T-helper 1 cell (primary cell): ENCODE measurements around the gene USP2.
A peak's percentile ranks its signal among the peaks of the same experiment; 100 is the strongest.

Experiments used
- DNase-seq, 5 donors: peaks; one replicate each; pipeline ENCODE4 v3.0.0-alpha.2; 2012 to 2020

The USP2 gene

GRCh38 chr11:119320776-119321524 is 60.5 kb downstream of the USP2 start:
- DNase-seq = peak in 2 of 5 donors; percentile 31 to 79

DNA sequence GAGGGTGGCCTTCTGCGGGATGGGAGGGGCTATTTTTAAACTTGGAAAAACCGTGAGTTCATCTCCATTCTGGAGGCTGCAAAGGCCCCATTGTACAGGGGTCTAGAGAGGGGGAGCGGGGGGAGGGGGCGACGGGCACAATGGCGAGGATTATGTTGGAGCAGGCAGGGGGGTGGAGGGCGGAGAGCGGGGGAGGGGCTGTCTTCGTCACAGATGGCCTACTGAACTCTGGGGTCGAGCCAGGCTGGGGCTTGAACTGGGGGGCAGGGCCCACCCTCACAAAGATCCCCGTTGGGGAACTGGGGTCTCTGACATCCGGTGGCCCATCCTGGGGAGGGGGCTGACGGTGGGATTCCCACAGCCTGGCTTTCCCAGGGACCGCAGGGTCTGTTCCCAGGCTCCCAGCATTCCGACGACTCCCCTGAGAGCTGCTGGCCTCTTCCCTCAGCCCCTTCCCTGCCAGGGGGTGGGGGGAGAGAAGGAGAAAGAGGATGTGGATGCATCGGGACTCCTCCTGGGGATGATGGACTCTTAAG is 61.2 kb downstream of the USP2 start:
- DNase-seq = no peak

- no peak for DNase-seq
These were observed 61.7 kb downstream of the USP2 start for GRCh38 chr11:119319700-119320239.

DNA sequence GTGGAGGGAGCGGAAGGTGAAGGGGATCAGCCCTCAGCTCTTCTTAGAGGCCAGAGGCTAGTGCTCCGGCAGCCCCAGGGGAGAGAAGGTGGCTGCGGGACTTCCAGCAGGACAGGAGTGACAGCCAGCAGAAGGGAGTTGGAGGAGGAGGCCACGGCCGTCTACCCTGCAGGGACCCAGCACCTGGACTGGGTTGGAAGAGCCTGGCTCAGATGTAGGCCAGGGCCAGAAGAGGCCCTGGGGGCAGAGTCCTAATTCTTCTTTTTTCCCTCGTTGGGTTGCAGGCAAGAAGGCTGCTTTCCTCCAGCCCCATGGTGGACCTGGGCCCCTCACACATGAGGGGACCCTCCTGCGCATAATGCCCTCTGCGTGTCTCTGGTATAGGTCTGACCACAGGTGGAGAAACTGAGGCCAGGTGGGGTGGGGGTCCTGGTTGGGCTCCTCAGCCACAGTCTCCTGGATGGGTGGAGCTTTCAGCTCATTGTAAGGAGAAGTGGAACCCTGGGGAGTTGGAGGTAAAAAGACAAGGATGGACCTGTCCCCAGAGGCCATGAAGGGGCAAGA is 62.3 kb downstream of the USP2 start:
- DNase-seq = no peak

GRCh38 chr11:119318240-119319135 is 63.0 kb downstream of the USP2 start:
- DNase-seq = peak in 1 of 5 donors; percentile 63

- no peak for DNase-seq
These were observed 63.8 kb downstream of the USP2 start for GRCh38 chr11:119317592-119318239.

DNA sequence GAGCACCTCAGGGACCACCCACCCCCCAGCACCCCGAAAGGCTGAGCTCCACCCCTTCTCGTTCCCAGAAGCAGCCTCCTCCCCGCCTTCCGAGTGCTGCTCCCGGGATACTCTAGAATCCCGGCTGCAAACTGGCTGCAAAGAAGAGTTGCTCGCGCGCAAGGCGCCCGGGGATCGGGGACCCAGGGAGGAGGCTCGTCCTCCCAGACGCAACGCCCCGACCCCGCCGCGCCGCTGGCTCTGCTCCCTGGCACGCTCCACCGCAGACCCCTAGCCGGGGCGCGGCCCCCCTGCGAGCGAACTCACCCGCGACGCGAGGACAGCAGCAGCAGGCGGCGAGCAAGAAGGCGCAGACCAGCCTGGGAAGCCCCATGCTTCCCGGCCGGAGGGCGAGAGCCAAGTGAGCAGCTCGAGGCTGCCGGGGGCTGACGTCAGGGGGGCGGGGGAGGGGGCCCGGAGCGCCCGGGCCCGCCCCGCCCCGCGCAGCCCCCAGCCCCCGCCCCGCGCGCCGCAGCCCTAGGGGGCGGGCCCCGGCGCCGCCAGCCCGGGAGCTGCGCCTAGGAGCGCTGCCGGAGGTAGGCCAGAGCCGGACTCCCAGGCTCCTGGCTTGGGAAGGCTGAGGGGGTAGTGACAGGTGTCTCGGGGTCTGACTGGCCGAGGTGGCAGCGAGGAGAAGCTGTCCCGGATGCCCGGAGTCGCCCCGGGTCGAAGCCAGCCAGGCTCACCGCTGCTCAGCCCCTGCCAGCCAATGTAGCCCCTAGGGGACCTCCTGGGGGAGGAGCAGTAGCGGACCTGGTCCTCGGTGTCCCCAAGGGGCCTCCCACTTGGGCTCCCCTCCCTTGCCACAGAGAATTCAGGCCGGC is 64.5 kb downstream of the USP2 start, which contains the start of gene MCAM:
Gene MCAM (minus strand): TSS at position 402 of the 863 bp plus-strand sequence. CDS start 29 bp downstream, at position 373.
- DNase-seq = no peak

GRCh38 chr11:119316016-119316728 is 65.3 kb downstream of the USP2 start:
- no peak for DNase-seq

DNA sequence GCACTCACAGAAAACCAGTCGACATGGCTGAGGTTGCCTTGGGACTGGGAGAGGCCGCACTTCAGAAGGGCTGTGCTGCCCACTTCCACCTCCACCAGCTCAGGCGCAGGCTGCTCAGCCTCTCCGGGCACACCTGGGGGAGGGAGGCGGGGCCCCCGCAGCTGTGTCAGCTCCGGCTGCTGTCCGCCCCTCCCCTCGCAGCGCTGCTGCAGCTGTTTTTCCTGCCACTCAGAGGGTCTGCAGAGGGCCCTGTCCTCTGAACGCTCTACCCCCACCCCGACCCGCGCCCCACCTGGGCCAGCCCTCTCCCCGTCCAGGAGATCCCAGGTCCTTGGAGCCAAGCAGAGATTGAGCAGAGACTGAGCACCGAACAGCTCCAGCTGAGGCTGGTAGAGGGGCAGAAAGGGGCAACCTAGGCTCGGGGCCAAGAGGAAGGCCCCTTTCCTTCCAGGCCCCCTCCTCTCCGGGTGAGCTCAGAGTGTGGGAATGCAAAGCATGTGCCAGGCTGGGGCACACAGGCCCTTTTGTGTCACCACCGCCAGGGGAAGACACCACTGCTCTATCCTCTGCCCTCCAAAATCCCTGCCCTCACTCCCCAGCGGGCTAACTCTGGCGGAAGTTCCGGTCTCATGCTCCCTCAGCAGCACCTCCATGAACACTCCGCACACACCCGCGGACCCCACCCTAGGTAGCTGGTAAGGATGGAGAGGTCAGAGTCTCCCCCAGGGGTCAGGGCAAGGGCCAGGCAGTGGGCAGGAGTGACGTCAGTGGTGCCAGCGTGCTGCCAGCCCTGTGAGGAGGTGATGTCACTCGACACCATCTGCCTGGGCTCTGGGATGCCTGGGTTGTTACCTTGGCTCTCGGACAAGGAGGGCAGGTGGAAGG is 66.1 kb downstream of the USP2 start:
- DNase-seq = peak in 2 of 5 donors; percentile 38 to 44

- no peak for DNase-seq
These were observed 66.8 kb downstream of the USP2 start for GRCh38 chr11:119314726-119315125.

DNA sequence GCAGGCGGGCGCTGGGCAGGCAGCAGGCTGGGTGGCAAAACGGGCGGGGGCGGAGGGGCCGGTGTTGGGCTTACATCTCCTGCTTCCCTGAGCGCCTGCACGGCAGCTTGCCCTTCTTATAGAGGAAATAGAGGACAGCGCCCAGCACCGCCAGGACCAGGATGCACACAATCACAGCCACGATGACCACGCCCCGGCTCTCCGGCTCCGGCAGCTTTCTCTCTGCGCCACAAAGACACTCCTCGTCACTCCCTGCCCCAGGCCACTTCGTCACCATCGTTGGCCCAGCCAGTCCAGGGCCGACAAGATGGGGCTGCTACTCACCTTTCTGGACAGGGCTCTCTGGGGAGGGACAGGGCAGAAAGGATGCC is 70.8 kb downstream of the USP2 start:
- DNase-seq = no peak

DNA sequence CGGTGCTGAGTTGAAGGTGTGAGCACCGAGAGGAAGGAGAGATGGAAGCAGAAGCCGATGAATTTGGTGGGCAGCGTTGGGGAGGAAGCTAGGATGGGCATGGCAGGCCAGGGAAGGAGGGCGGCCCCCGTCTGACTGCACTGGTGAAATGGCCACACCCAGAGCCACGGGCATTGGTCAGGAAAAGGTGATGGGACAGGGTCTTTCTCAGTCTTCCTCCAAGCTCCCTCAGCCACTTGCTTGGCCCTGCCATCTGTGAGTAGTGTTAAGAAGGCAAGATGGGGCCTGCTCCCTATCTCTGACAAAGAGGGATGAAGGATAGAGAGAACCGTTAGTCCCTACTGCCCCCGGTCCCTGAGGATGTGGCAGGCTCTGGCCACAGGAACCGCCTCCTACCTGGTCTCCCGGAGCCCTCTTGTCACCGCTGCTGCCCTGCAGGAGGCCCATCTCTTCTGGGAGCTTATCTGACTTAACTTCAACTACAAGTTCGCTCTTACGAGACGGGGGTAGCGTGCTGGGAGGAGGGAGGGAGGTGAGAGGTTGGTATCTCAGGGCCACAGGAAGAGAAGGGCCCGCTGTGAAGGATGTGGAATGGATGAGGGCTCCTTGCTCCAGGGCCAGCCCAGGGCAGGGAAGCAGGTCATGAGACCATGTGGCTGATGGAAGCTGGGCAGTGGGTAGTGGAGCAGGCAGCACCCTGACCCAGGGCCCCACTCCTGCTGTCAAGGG is 71.4 kb downstream of the USP2 start:
- DNase-seq = no peak

DNA sequence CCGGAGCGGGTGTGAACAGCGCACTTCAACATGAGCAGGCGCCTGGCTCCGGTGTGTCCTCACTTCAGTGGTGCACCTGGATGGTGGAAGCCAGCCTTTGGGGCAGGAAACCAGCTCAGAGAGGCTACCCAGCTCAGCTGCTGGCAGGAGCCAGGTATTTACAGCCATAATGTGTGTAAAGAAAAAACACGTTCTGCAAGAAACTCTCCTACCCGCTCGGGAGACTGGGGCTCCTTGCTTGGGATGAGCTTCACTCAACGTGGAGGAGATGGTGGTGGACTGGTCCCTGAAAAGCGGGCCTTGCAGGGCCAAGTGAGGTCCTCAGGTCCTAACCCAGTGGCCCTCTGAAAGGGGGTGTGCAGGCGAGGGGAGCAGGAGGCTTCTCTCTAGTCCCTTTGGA is 72.1 kb downstream of the USP2 start:
- DNase-seq = no peak

- no peak for DNase-seq
These were observed 73.5 kb downstream of the USP2 start for GRCh38 chr11:119307974-119308373.

GRCh38 chr11:119307219-119307618 is 74.3 kb downstream of the USP2 start:
- no peak for DNase-seq

DNA sequence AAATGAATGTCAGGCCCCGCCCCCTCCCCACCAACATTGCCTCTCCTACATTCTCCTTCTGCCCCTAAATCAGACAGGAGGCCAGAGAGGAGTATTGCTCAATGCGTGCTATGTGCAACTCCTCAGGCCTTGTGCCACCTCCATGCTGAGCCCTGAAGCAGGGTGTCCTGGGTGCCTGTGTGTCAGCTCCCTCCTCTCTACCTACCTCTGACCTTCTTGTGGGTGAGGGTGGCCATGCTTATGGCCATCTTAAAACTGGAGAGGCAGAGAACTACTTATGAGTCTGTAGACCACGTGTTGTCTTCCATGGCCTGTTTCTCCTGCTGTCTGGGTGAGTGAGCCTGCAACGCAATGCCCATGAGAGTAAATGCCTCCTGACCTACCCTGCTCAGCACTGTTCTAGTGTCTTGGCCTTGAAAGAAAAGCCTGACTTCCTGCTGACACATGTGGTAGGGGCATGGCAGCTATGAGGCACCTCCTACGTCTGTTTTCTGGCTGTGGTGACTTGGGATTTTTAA is 75.1 kb downstream of the USP2 start:
- DNase-seq = no peak

DNA sequence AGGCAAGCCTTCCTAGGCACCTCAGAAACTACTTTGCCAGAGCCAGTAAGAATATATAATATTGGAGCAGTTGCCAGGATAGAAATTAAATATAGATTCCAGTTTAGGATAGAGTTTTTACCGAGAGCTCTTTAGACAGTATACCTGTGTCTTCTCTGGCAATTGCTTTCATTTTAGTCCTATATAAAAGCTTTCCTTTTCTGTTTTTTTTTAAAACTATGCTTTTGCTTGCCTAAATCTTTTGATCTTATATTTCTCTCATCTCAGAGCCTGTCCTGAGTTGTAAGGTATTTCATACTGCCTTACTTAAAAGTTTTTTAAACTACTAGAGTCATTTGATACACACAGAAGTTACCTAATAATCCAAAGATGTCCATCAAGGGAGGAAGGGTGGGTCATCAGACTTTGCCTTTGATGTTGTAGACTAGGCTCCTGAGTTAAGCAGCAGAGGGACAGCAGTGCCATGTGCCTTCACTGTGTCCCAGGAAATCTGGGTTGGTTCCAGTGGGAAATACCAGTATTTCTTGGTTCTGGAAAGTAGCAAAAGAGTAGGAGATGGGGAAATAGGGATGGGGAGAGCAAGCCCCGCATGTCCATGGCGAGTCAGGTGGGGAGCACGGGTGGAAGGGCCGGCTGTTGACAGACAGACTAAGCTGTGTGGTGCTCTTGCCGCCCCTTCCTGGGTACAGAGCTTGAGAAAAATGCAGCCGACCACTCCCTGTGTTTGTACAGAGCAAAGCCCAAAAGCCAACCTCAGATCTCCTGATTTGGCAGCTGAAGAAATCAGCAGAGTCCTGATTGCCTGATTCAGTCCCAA is 75.7 kb downstream of the USP2 start:
- no peak for DNase-seq
